K562 (cell line): ENCODE data around the gene OR10P1. TPM values are rescaled to one million over a fixed set of nuclear protein-coding genes. Genes with fewer than 3 reads are reported as not detected.

Experiments
- CBFA2T2 ChIP-seq: fragments of 450-650 bp; conservative IDR thresholded peaks from 2 replicates; pipeline ENCODE4 v1.6.1; 2017; ENCODE audit warnings: mild to moderate bottlenecking
- CBFA2T3 ChIP-seq: fragments of 450-650 bp; IDR thresholded peaks from 2 replicates; pipeline ENCODE4 v1.6.1; 2017
- CC2D1A ChIP-seq: fragments of 450-650 bp; IDR thresholded peaks from 2 replicates; pipeline ENCODE4 v1.6.1; 2017; ENCODE audit warnings: mild to moderate bottlenecking
- KLF10 ChIP-seq: fragments of 250-450 bp; sonication (Bioruptor Pico); IDR thresholded peaks from 2 replicates; pipeline ENCODE4 v1.6.1; 2021; ENCODE audit warnings: matching md5 sums
- MEF2A ChIP-seq: IDR thresholded peaks from 2 replicates; pipeline ENCODE4 v1.6.1; 2011; ENCODE audit warnings: low read depth, mild to moderate bottlenecking, low read length, moderate library complexity; ENCODE audit not compliant: control insufficient read depth
- MNT ChIP-seq, 2 experiments: fragments of 450-650 bp; conservative IDR thresholded peaks; 2 replicates each; pipeline ENCODE4 v1.6.1; 2017; ENCODE audit warnings: mild to moderate bottlenecking in 2 of 2, moderate library complexity in 2 of 2
- NCOR1 ChIP-seq: fragments of 450-650 bp; IDR thresholded peaks from 2 replicates; pipeline ENCODE4 v1.6.1; 2016; ENCODE audit warnings: mild to moderate bottlenecking, moderate library complexity
- PPARD ChIP-seq: fragments of 250-450 bp; sonication (Bioruptor Pico); IDR thresholded peaks from 2 replicates; pipeline ENCODE4 v1.8.0; 2022; ENCODE audit warnings: inconsistent platforms, mild to moderate bottlenecking, moderate library complexity
- PRDM10 ChIP-seq: fragments of 450-650 bp; IDR thresholded peaks from 2 replicates; pipeline ENCODE4 v1.6.1; 2018; ENCODE audit not compliant: partially characterized antibody
- RAD21 ChIP-seq, 2 experiments: fragments of 250-450 bp in 1 of 2; fragments of 450-650 bp in 1 of 2; sonication (Bioruptor Pico) in 1 of 2; formaldehyde crosslinking in 1 of 2; IDR thresholded peaks in 1 of 2; conservative IDR thresholded peaks in 1 of 2; 2 replicates each; pipeline versions ENCODE4 v1.4.0 to v1.8.0; 2020 to 2022; ENCODE audit warnings: mild to moderate bottlenecking in 2 of 2, moderate library complexity in 1 of 2
- ZNF395 ChIP-seq: fragments of 200-800 bp; sonication (Bioruptor generic); IDR thresholded peaks from 2 replicates; pipeline ENCODE4 v1.6.1; 2017; ENCODE audit warnings: missing genetic modification characterization, missing compliant biosample characterization
- ZNF407 ChIP-seq: fragments of 450-650 bp; IDR thresholded peaks from 2 replicates; pipeline ENCODE4 v1.6.1; 2016; ENCODE audit warnings: low read depth
- ZNF408 ChIP-seq: fragments of 250-450 bp; sonication (Bioruptor Pico); IDR thresholded peaks from 2 replicates; pipeline ENCODE4 v1.4.0; 2020; ENCODE audit warnings: low read depth, mild to moderate bottlenecking, moderate library complexity
- ZNF431 ChIP-seq: sonication (generic); formaldehyde crosslinking; IDR thresholded peaks from 2 replicates; pipeline ENCODE4 v1.8.0; 2022; ENCODE audit warnings: mild to moderate bottlenecking, missing genetic modification reagents
- polyA plus RNA-seq, 8 experiments: library from polyadenylated mRNA; depleted of rRNA in 4 of 8; stranded (reverse) in 5 of 8; unstranded in 3 of 8; fragments of >200 nt; fragmentation: Nextera tagmentation in 2 of 8; fragmentation: Illumina TruSeq in 1 of 8; extraction: Ambion mirVana in 2 of 8; extraction: Trizol in 1 of 8; gene quantifications; 2 replicates each; pipeline versions ENCODE4 v1.2.1 to v1.2.3, GENCODE V29; 2011 to 2014; ENCODE audit warnings: inconsistent platforms in 1 of 8, missing spikeins in 1 of 8
- total RNA-seq, 7 experiments: library from RNA; depleted of rRNA in 6 of 7; stranded (reverse); fragments of >200 nt in 6 of 7; fragmentation: Illumina TruSeq in 2 of 7; extraction: Trizol in 2 of 7; gene quantifications; 2 replicates each; pipeline versions ENCODE4 v1.2.1 to v1.2.3, GENCODE V29; 2011 to 2021; ENCODE audit warnings: low replicate concordance in 1 of 7

Gene OR10P1
- total and polyA plus RNA-seq, 9 of the 15 experiments (the other 6 are each of a cell fraction or from before 2014, with no cell fraction given): not detected

GRCh38 chr12:55653031-55653430 lies 16.3 kb downstream of the OR10P1 start (continued):
- TF ChIP-seq ZNF395 (no peak), ZNF408 (CRISPR knock-in tag) (no peak), PPARD (no peak), MNT (conservative IDR thresholded peaks at IDR 0.05) (no peak), ZNF431 (CRISPR knock-in tag) (no peak), ZNF407 (no peak), CBFA2T3 (peak; percentile 60), PRDM10 (no peak), CBFA2T2 (peak; percentile 44; the same call in 1 of the 2 replicates), KLF10 (CRISPR knock-in tag) (no peak), NCOR1 (no peak), RAD21 (CRISPR knock-in tag; conservative IDR thresholded peaks at IDR 0.05 in 1 of 2, IDR thresholded peaks at IDR 0.05 in 1 of 2) (no peak), MEF2A (no peak), CC2D1A (peak; percentile 57)
